Measurements from ENCODE around the gene BAAT. TPM values are rescaled to one million over a fixed set of nuclear protein-coding genes. Genes with fewer than 3 reads are reported as not detected.

Gene BAAT
- total and polyA plus RNA-seq, 2 of the 4 experiments (the other 2 are of a cell fraction) = not detected

DNA sequence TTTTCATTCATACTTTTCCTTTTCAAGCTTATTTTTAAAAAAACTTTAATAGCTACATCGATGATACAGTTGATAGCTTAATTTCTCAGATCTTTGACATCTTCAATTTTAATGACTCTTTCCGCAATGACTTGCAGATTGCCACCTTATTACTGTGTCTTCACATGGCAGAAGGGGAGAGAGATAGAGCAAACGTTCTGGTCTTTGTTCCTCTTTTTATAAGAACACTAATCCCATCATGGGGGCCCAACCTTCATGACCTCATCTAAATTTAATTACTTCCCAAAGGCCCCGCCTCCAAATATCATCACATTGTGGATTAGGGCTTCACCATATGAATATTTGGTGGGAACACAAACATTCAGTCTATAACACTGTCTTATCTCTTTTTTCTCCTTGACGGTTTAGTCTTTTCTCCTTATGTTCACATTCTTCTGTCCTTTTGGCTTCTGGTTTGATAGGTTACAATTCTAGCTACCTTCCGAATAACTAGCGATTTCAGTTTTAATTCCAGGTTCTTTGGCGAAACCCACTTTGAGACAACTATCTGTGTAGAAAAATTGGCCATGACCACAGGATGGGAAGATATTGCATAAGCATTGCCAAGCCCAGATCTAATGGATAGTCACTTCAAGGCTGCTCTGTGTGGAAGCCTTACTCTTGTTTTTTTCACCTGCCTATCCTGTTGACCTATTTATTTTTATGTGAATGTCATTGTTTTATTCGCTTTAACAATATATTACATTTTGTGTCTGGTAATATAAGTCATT is 18.9 kb upstream of the BAAT start:
- Histone ChIP-seq H3K18ac (ENCODE audit: low read depth, low read length) (no peak overlapping the region), H3K9me3 (ENCODE audit: control insufficient read depth, insufficient read depth, low read length) (peaks cover 34% of the 10 kb centered on the region), H3K56ac (ENCODE audit: extremely low read depth, insufficient read depth, low read length) (no peak overlapping the region), H3K9me1 (ENCODE audit: insufficient read depth, low read length) (no peaks in the 10 kb centered on the region), H3K4me1 (ENCODE audit: control insufficient read depth, insufficient read depth, low read length) (peaks cover 2% of the 10 kb centered on the region), H2AK9ac (replicated peaks; ENCODE audit: low read depth, low read length, poor library complexity) (no peak overlapping the region), H2BK20ac (ENCODE audit: low read depth, low read length) (no peak overlapping the region), H4K5ac (ENCODE audit: low read depth, low read length) (no peak overlapping the region), H3K27ac (ENCODE audit: insufficient read depth, low read length) (no peak overlapping the region), H2BK5ac (ENCODE audit: low read depth, low read length, poor library complexity, severe bottlenecking) (no peak overlapping the region), H4K91ac (ENCODE audit: insufficient read depth, low read depth, low read length) (no peak overlapping the region), H3K4me2 (ENCODE audit: low read depth, low read length) (no peak overlapping the region), H2AK5ac (ENCODE audit: low read depth, low read length) (no peak overlapping the region), H4K20me1 (ENCODE audit: insufficient read depth, low read length) (no peaks in the 10 kb centered on the region), H3K23ac (ENCODE audit: low read depth, low read length) (no peak overlapping the region), H3K79me1 (ENCODE audit: low read depth in 1 of 2, low read length in 2 of 2) (peaks cover 27 to 29% of the 10 kb centered on the region in 2 experiments), H2BK15ac (ENCODE audit: low read depth, low read length) (no peak overlapping the region), H3K14ac (replicated peaks; ENCODE audit: low read depth, low read length) (no peak overlapping the region), H3K27me3 (ENCODE audit: control insufficient read depth, insufficient read depth, low read length) (no peaks in the 10 kb centered on the region), H2BK120ac (ENCODE audit: low read depth, low read length) (no peak overlapping the region), H3K4me3 (ENCODE audit: insufficient read depth, low read depth, low read length) (no peak overlapping the region), H4K8ac (ENCODE audit: low read depth in 2 of 2, low read length in 2 of 2) (no peak overlapping the region), H3K4ac (ENCODE audit: low read depth, low read length) (no peak overlapping the region), H2AFZ (replicated peaks; ENCODE audit: low read length, poor library complexity) (no peak overlapping the region), H3K9ac (ENCODE audit: low read depth, low read length) (no peak overlapping the region), H3K36me3 (ENCODE audit: control insufficient read depth, insufficient read depth, low read length) (peaks cover 42% of the 10 kb centered on the region)
- DNase-seq (no peak), ATAC-seq (ENCODE audit: low read depth) (no peak)
- POLR2A ChIA-PET (ENCODE audit: unreplicated experiment) = no interaction called here
- WGBS, 2 experiments (ENCODE audit: extremely low coverage in 2 of 2, insufficient read length in 1 of 2) = 100% methylated on average over 2 of the region's 9 CpGs; no CpG with 5 or more reads in 1 of the 2 experiments
- BruUV-seq (replicated peaks) = no TSS peak
- TF ChIP-seq POLR2A (IDR thresholded peaks at IDR 0.05; ENCODE audit: low read depth, low read length) = no peak
- TF ChIP-seq RCOR1 (IDR thresholded peaks at IDR 0.05; ENCODE audit: insufficient replicate concordance, low read length) = no peak
- no peak for TF ChIP-seq SMC3 (IDR thresholded peaks at IDR 0.05; ENCODE audit: low read depth, low read length)
- TF ChIP-seq BHLHE40 (IDR thresholded peaks at IDR 0.05; ENCODE audit: low read depth, low read length) = no peak
- TF ChIP-seq NFE2L2 (IDR thresholded peaks at IDR 0.05; ENCODE audit: low read depth, low read length) = no peak
- no peak for TF ChIP-seq USF2 (IDR thresholded peaks at IDR 0.05; ENCODE audit: low read depth, low read length)
- dilution Hi-C loops (cut with HindIII; ENCODE audit: low sequenced_read_pairs, unreplicated experiment) = no loop called here
- intact Hi-C loops (cut with micrococcal nuclease) = no loop called here
- CTCF ChIA-PET = no interaction called here
- in situ Hi-C loops (cut with MboI; ENCODE audit: low sequenced_read_pairs) = no loop called here

All from IMR-90 (cell line).